Lung (tissue), 12 donors: ENCODE results near the gene DCUN1D4. TPM values are rescaled to one million over a fixed set of nuclear protein-coding genes. Genes with fewer than 3 reads are reported as not detected.
"Not testable (repeated sequence)": the region's sequence is repeated elsewhere in the genome, so short reads cannot be mapped to it uniquely, and the experiment has no call there.

Experiments used
- ATAC-seq: fragments of 200-7000 bp; cut with Tn5 transposase; one replicate; pipeline ENCODE4 v1.9.1; 2020; ENCODE audit warnings: moderate number of reproducible peaks; ENCODE audit not compliant: insufficient read depth, low FRiP score
- DNase-seq, 3 donors: peaks; one replicate each; pipeline ENCODE4 v3.0.0-alpha.2; 2013 to 2017
- H3K27ac ChIP-seq, 2 donors: one replicate each; pipeline ENCODE4 v1.5.1; 2013; ENCODE audit warnings: mild to moderate bottlenecking in 2 of 2, moderate library complexity in 2 of 2, control low read depth in 1 of 2, inconsistent platforms in 1 of 2, low read depth in 1 of 2, low read length in 1 of 2
- H3K27me3 ChIP-seq, 3 donors: one replicate each; pipeline ENCODE4 v1.5.1; 2013; ENCODE audit warnings: low read length in 2 of 3; ENCODE audit not compliant: control insufficient read depth in 3 of 3, insufficient read depth in 3 of 3
- H3K36me3 ChIP-seq, 4 donors: one replicate each; pipeline ENCODE4 v1.5.1; 2013; ENCODE audit warnings: low read length in 4 of 4, mild to moderate bottlenecking in 1 of 4, moderate library complexity in 1 of 4; ENCODE audit not compliant: control insufficient read depth in 4 of 4, insufficient read depth in 4 of 4
- H3K4me1 ChIP-seq, 5 donors: one replicate each; pipeline ENCODE4 v1.5.1; 2013; ENCODE audit warnings: low read length in 5 of 5, mild to moderate bottlenecking in 2 of 5, moderate library complexity in 1 of 5; ENCODE audit not compliant: control insufficient read depth in 5 of 5, insufficient read depth in 5 of 5
- H3K4me3 ChIP-seq: one replicate; pipeline ENCODE4 v1.5.1; 2013; ENCODE audit warnings: mild to moderate bottlenecking, control low read depth, moderate library complexity
- H3K9ac ChIP-seq, 2 donors: one replicate each; pipeline ENCODE4 v1.5.1; 2013; ENCODE audit warnings: low read length in 2 of 2, control low read depth in 1 of 2; ENCODE audit not compliant: insufficient read depth in 1 of 2
- H3K9me3 ChIP-seq, 4 donors: one replicate each; pipeline ENCODE4 v1.5.1; 2013; ENCODE audit warnings: low read length in 3 of 4, mild to moderate bottlenecking in 1 of 4, moderate library complexity in 1 of 4; ENCODE audit not compliant: control insufficient read depth in 4 of 4, insufficient read depth in 3 of 4
- WGBS, 2 donors: extraction: QIAGEN DNeasy Blood & Tissue Kit; methylation state at CpG; one replicate each; pipeline ENCODE4 v1.1.7; 2013; 5-methylcytosine and 5-hydroxymethylcytosine counted together
- polyA plus RNA-seq, 2 donors: library from polyadenylated mRNA; stranded (reverse); fragments of 200-250 nt; gene quantifications; one replicate each; pipeline ENCODE4 v1.2.1, GENCODE V29; 2013
- total RNA-seq, 2 donors: library from RNA; depleted of rRNA in 1 of 2; stranded (reverse); fragments of >200 nt in 1 of 2; gene quantifications; one replicate each; pipeline ENCODE4 v1.2.1, GENCODE V29; 2014 to 2021
- TF ChIP-seq, protein P1 (sequence below): IDR thresholded peaks from 2 replicates; pipeline ENCODE4 v1.5.1; 2012; ENCODE audit warnings: mild to moderate bottlenecking; ENCODE audit errors: control extremely low read depth, extremely low read depth
- donor health status: control.
- donor health status: control.
- donor health status: Bipolar disorder and iron deficiency.
- donor health status: healthy.
- donor health status: DM: yes; HTN: yes; CAD: no.

Gene DCUN1D4
- total and polyA plus RNA-seq, 4 donors = 8.8 to 43.9 (median 18.3) TPM

DNA sequence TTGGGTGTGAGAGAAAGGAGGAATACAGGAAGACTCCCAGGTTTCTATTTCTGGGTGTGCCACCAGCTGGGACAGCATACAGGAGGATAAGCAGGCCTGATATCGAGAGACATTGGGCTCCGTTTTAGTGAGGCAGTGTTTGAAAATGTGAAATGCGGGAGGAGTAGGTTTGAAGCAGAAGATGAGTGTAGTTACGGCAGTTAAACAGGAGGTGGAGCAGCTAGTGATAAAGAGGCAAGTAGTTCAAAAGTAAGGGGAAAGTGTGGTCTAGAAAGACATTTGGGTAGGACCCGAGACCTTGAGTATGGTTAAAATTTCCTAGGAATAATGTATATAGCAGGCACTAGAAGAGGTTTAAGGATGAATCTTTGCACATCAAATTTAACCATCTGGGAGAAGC lies 42.4 kb downstream of the DCUN1D4 start:
- WGBS, 2 donors = 82 to 83% methylated on average over 5 of the region's 5 CpGs
- ATAC-seq = no peak

DNA sequence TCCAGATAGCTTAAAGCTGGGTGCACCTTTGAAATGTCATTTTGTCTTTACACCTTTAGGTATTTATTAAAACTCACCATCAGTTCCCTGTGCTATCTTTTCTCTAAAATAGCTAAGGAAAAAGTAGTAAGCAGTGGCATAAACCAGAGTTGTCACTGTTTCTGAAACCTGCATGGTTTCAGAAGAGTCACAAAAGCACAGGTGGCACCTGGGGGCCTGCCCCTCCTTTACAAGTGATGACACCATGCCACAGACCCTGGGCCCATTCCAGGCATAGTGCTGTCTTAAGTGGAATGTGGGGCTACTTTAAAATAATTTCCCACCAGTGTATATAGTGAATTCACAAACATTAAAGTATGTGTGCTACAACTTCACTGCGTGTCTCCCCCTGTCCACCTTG lies 47.8 kb downstream of the DCUN1D4 start:
- no peaks in the 10 kb centered on the region for H3K27me3 ChIP-seq
- 96 to 97% methylated on average over 1 of the region's 1 CpG for WGBS, 2 donors
- H3K9ac ChIP-seq = no peak overlapping the region
- H3K9me3 ChIP-seq = no peaks in the 10 kb centered on the region
- H3K27ac ChIP-seq = no peak overlapping the region
- TF ChIP-seq, protein P1, sequence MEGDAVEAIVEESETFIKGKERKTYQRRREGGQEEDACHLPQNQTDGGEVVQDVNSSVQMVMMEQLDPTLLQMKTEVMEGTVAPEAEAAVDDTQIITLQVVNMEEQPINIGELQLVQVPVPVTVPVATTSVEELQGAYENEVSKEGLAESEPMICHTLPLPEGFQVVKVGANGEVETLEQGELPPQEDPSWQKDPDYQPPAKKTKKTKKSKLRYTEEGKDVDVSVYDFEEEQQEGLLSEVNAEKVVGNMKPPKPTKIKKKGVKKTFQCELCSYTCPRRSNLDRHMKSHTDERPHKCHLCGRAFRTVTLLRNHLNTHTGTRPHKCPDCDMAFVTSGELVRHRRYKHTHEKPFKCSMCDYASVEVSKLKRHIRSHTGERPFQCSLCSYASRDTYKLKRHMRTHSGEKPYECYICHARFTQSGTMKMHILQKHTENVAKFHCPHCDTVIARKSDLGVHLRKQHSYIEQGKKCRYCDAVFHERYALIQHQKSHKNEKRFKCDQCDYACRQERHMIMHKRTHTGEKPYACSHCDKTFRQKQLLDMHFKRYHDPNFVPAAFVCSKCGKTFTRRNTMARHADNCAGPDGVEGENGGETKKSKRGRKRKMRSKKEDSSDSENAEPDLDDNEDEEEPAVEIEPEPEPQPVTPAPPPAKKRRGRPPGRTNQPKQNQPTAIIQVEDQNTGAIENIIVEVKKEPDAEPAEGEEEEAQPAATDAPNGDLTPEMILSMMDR = no peak
- DNase-seq (no peak), ATAC-seq (no peak)
- no peak overlapping the region for H3K4me3 ChIP-seq
- peaks cover 0 to 2% (median 0%) of the 10 kb centered on the region in 5 donors for H3K4me1 ChIP-seq
- peaks cover 9 to 19% (median 16%) of the 10 kb centered on the region in 4 donors for H3K36me3 ChIP-seq

More for the DNA sequence above, 42.4 kb downstream of the DCUN1D4 start:
- Histone ChIP-seq H3K9me3 (no peaks in the 10 kb centered on the region), H3K27ac (no peak overlapping the region), H3K9ac (no peak overlapping the region), H3K4me3 (no peak overlapping the region), H3K36me3 (peaks cover 6 to 15% (median 10%) of the 10 kb centered on the region in 4 donors), H3K4me1 (no peaks in the 10 kb centered on the region), H3K27me3 (no peaks in the 10 kb centered on the region)
- peak in 1 of 3 donors; percentile 25 for DNase-seq
- TF ChIP-seq, protein P1 = no peak

DNA sequence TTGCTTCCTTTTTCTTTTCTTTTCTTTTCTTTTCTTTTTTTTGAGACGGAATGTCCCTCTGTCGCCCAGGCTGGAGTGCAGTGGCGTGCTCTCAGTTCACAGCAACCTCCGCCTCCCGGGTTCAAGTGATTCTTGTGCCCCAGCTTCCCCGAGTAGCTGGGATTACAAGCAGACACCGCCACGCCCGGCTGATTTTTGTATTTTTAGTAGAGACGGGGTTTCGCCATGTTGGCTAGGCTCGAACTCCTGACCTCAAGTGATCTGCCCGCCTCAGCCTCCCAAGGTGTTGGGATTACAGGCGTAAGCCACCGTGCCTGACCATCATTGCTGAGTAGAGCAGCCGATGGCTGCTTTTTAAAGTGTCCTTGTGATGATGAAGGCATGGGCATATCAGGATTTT lies 50.4 kb downstream of the DCUN1D4 start:
- ATAC-seq, H3K4me3 ChIP-seq, DNase-seq, H3K4me1 ChIP-seq, H3K27me3 ChIP-seq, H3K9me3 ChIP-seq, H3K27ac ChIP-seq, H3K9ac ChIP-seq: not testable (repeated sequence)
- WGBS, 2 donors = 94 to 96% methylated on average over 16 of the region's 16 CpGs
- peaks cover 9 to 20% (median 13%) of the 10 kb centered on the region in 4 donors for H3K36me3 ChIP-seq

DNA sequence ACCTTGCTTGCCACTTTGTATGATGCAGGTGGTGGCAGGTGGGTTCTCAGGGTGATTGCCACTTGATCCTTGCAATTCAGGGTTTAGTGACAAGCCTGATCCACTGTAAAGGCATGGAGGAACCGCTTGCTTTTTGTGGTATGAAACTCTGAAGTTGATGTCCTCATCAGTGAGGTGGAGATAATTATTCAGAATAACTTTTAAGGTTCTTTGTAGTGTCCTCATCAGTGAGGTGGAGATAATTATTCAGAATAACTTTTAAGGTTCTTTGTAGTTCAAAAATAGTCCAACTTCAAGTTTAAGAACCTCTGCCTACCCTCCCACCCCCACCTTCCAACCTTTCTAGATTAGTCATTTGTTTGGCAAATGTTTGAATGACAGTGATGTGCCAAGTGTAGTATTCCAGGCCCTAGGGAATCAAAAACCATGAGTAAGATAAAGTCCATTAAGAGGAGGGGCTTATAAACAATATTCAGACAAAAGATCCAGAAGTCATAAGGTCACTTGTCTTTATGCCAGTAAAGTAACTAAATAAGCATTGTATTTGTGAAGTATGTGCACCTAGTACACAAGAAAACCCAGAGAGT lies 51.2 kb downstream of the DCUN1D4 start:
- H3K9me3 ChIP-seq = no peaks in the 10 kb centered on the region
- H3K9ac ChIP-seq = no peak overlapping the region
- H3K27me3 ChIP-seq = no peaks in the 10 kb centered on the region
- peaks cover 9 to 20% (median 13%) of the 10 kb centered on the region in 4 donors for H3K36me3 ChIP-seq
- no peak for DNase-seq
- peaks cover 0 to 2% (median 0%) of the 10 kb centered on the region in 5 donors for H3K4me1 ChIP-seq
- H3K27ac ChIP-seq = no peak overlapping the region
- ATAC-seq = no peak
- H3K4me3 ChIP-seq = no peak overlapping the region
- TF ChIP-seq, protein P1 = no peak
- 90 to 96% methylated on average over 1 of the region's 1 CpG for WGBS, 2 donors
